CD14-positive monocyte (primary cell): ENCODE measurements around the gene SIRPB2. TPM values are rescaled to one million over a fixed set of nuclear protein-coding genes. Genes with fewer than 3 reads are reported as not detected.
A peak's percentile ranks its signal among the peaks of the same experiment; 100 is the strongest.

Experiments
- DNase-seq, 3 donors: peaks; one replicate each; pipeline ENCODE4 v3.0.0-alpha.2; 2011 to 2022
- H2AFZ ChIP-seq: 2 replicates; pipeline ENCODE4 v1.6.0; 2012; ENCODE audit warnings: mild to moderate bottlenecking, low read depth, low read length, inconsistent platforms; ENCODE audit not compliant: insufficient read depth, poor library complexity, severe bottlenecking
- H3K27ac ChIP-seq, 2 donors: 1 replicate in 1 of 2; 2 replicates in 1 of 2; pipeline ENCODE4 v1.5.1; 2012 to 2013; ENCODE audit warnings: low read length in 2 of 2, control low read depth in 1 of 2, inconsistent platforms in 1 of 2, low read depth in 1 of 2, mild to moderate bottlenecking in 1 of 2
- H3K27me3 ChIP-seq, 2 donors: one replicate each; pipeline versions ENCODE4 v1.6.0 to v1.6.1; 2011 to 2013; ENCODE audit warnings: low read length in 2 of 2; ENCODE audit not compliant: control insufficient read depth in 2 of 2, insufficient read depth in 2 of 2
- H3K36me3 ChIP-seq, 2 donors: replicated peaks in 1 of 2; 1 replicate in 1 of 2; 2 replicates in 1 of 2; pipeline versions ENCODE4 v1.5.1 to v1.6.1; 2012 to 2013; ENCODE audit warnings: low read length in 2 of 2, control low read depth in 1 of 2, inconsistent platforms in 1 of 2, mild to moderate bottlenecking in 1 of 2; ENCODE audit not compliant: insufficient read depth in 2 of 2, control insufficient read depth in 1 of 2
- H3K4me1 ChIP-seq, 2 donors: 1 replicate in 1 of 2; 2 replicates in 1 of 2; pipeline versions ENCODE4 v1.5.1 to v1.6.1; 2012 to 2013; ENCODE audit warnings: low read length in 2 of 2, control low read depth in 1 of 2, inconsistent platforms in 1 of 2, mild to moderate bottlenecking in 1 of 2, moderate library complexity in 1 of 2; ENCODE audit not compliant: insufficient read depth in 2 of 2, control insufficient read depth in 1 of 2
- H3K4me2 ChIP-seq: replicated peaks from 2 replicates; pipeline ENCODE3; 2012; ENCODE audit warnings: low read length, moderate library complexity, mild to moderate bottlenecking; ENCODE audit not compliant: poor library complexity, severe bottlenecking; ENCODE audit errors: extremely low read depth
- H3K4me3 ChIP-seq, 3 experiments: fragments of 200-600 bp in 1 of 3; sonication (generic) in 1 of 3; replicated peaks in 1 of 3; 1 replicate in 2 of 3; 2 replicates in 1 of 3; pipeline ENCODE4 v1.5.1; 2011 to 2013; ENCODE audit warnings: low read length in 3 of 3, mild to moderate bottlenecking in 3 of 3, control low read depth in 2 of 3, low read depth in 2 of 3, inconsistent platforms in 1 of 3, moderate library complexity in 1 of 3
- H3K79me2 ChIP-seq: 2 replicates; pipeline ENCODE4 v1.6.0; 2012; ENCODE audit warnings: mild to moderate bottlenecking, control low read depth, inconsistent platforms, low read length, moderate library complexity; ENCODE audit not compliant: insufficient read depth
- H3K9ac ChIP-seq: 2 replicates; pipeline ENCODE4 v1.6.0; 2017; ENCODE audit warnings: low read length, mild to moderate bottlenecking; ENCODE audit not compliant: insufficient read depth, poor library complexity, severe bottlenecking
- H3K9me3 ChIP-seq, 2 donors: replicated peaks in 1 of 2; 1 replicate in 1 of 2; 2 replicates in 1 of 2; pipeline versions ENCODE4 v1.5.1 to v1.6.1; 2012 to 2013; ENCODE audit warnings: low read length in 2 of 2, control low read depth in 1 of 2; ENCODE audit not compliant: control insufficient read depth in 1 of 2, insufficient read depth in 1 of 2
- H4K20me1 ChIP-seq: 2 replicates; pipeline ENCODE4 v1.6.0; 2012; ENCODE audit warnings: mild to moderate bottlenecking, low read length, control low read depth, moderate library complexity; ENCODE audit not compliant: insufficient read depth
- H3K27ac Mint-ChIP-seq, 7 donors: one replicate each; pipeline ENCODE4 v1.8.0; 2020; ENCODE audit warnings: mild to moderate bottlenecking in 7 of 7, mixed read lengths in 7 of 7, moderate library complexity in 6 of 7, inconsistent platforms in 2 of 7
- H3K27me3 Mint-ChIP-seq, 3 donors: one replicate each; pipeline ENCODE4 v1.8.0; 2021 to 2022; ENCODE audit warnings: low read depth in 3 of 3, mild to moderate bottlenecking in 3 of 3, mixed read lengths in 3 of 3, moderate library complexity in 3 of 3, inconsistent platforms in 1 of 3
- H3K36me3 Mint-ChIP-seq, 2 donors: one replicate each; pipeline ENCODE4 v1.8.0; 2020; ENCODE audit warnings: mixed read lengths in 2 of 2, inconsistent platforms in 1 of 2, mild to moderate bottlenecking in 1 of 2
- H3K4me1 Mint-ChIP-seq: one replicate; pipeline ENCODE4 v1.8.0; 2020; ENCODE audit warnings: mild to moderate bottlenecking, mixed read lengths
- H3K4me3 Mint-ChIP-seq, 2 donors: one replicate each; pipeline ENCODE4 v1.8.0; 2020; ENCODE audit warnings: mild to moderate bottlenecking in 2 of 2, mixed read lengths in 2 of 2, moderate library complexity in 1 of 2
- H3K9me3 Mint-ChIP-seq, 7 donors: one replicate each; pipeline ENCODE4 v1.8.0; 2020 to 2022; ENCODE audit warnings: mixed read lengths in 7 of 7, mild to moderate bottlenecking in 6 of 7, moderate library complexity in 6 of 7, inconsistent platforms in 2 of 7
- CTCF ChIP-seq: fragments of 200-600 bp; IDR thresholded peaks from one replicate; pipeline ENCODE4 v1.8.0; 2022; ENCODE audit warnings: antibody characterized with exemption, mild to moderate bottlenecking
- WGBS: methylation state at CpG from one replicate; pipeline ENCODE4 v1.1.5; 2013; ENCODE audit warnings: missing lambda C conversion rate; ENCODE audit not compliant: insufficient coverage; 5-methylcytosine and 5-hydroxymethylcytosine counted together
- intact Hi-C, 2 donors: fragments of 100-400 bp; cut with micrococcal nuclease; formaldehyde crosslinking; loops; one replicate each; pipeline versions ENCODE4 v1.15.0 to v1.15.1; 2023
- polyA plus RNA-seq, 3 donors: library from polyadenylated mRNA; depleted of rRNA in 1 of 3; unstranded in 2 of 3; stranded (reverse) in 1 of 3; fragments of 300-500 nt in 2 of 3; fragments of >200 nt in 1 of 3; fragmentation: Illumina TruSeq in 2 of 3; gene quantifications; 1 replicate in 2 of 3; 2 replicates in 1 of 3; pipeline ENCODE4 v1.2.3, GENCODE V29; 2012 to 2021

Gene SIRPB2
- polyA plus RNA-seq, 3 donors = 81.5 to 174 (median 92.8) TPM

- Histone ChIP-seq H3K4me1 (peaks cover 0 to 4% of the 10 kb centered on the region in 2 donors), H3K9me3 (peaks cover 8 to 10% of the 10 kb centered on the region in 2 donors), H3K9ac (no peak overlapping the region), H3K36me3 (peaks cover 0 to 7% of the 10 kb centered on the region in 2 donors), H3K27me3 (no peaks in the 10 kb centered on the region), H3K27ac (no peak overlapping the region), H3K4me2 (no peak overlapping the region), H4K20me1 (no peaks in the 10 kb centered on the region), H2AFZ (no peak overlapping the region), H3K4me3 (no peak overlapping the region), H3K79me2 (no peaks in the 10 kb centered on the region)
- H3K4me3 Mint-ChIP-seq = no peak overlapping the region
- TF ChIP-seq CTCF = peak; percentile 69
- intact Hi-C loops = loop anchor here in 1 of 2 donors (10.0 kb wide), 1 partner anchor 266 kb away; no protein-coding TSS in a partner anchor
- peaks cover 8 to 16% of the 10 kb centered on the region in 2 donors for H3K36me3 Mint-ChIP-seq
- WGBS = 2% methylated on average over 6 of the region's 9 CpGs
- no peak overlapping the region for H3K27ac Mint-ChIP-seq
- peak in 2 of 3 donors; percentile 39 to 61 for DNase-seq
- H3K9me3 Mint-ChIP-seq = peaks cover 4 to 13% (median 10%) of the 10 kb centered on the region in 7 donors
- H3K4me1 Mint-ChIP-seq = peaks cover 6% of the 10 kb centered on the region
- H3K27me3 Mint-ChIP-seq = peaks cover 2 to 9% (median 4%) of the 10 kb centered on the region in 3 donors
These were observed 18.0 kb upstream of the SIRPB2 start for GRCh38 chr20:1509237-1509636.

GRCh38 chr20:1508574-1508973 is 17.4 kb upstream of the SIRPB2 start:
- Histone ChIP-seq H3K79me2 (no peaks in the 10 kb centered on the region), H3K4me1 (peaks cover 4% of the 10 kb centered on the region in 2 donors), H3K4me2 (no peak overlapping the region), H3K9me3 (peaks cover 8 to 10% of the 10 kb centered on the region in 2 donors), H2AFZ (no peak overlapping the region), H3K36me3 (peaks cover 0 to 7% of the 10 kb centered on the region in 2 donors), H3K27me3 (no peaks in the 10 kb centered on the region), H3K4me3 (no peak overlapping the region), H4K20me1 (no peaks in the 10 kb centered on the region), H3K9ac (no peak overlapping the region), H3K27ac (no peak overlapping the region)
- DNase-seq = no peak
- intact Hi-C loops = loop anchor here in 1 of 2 donors (10.0 kb wide), 1 partner anchor 266 kb away; no protein-coding TSS in a partner anchor
- peaks cover 4 to 13% (median 9%) of the 10 kb centered on the region in 7 donors for H3K9me3 Mint-ChIP-seq
- H3K27me3 Mint-ChIP-seq = peaks cover 2 to 9% (median 4%) of the 10 kb centered on the region in 3 donors
- peaks cover 6% of the 10 kb centered on the region for H3K4me1 Mint-ChIP-seq
- no peak overlapping the region for H3K27ac Mint-ChIP-seq
- no peak for TF ChIP-seq CTCF
- H3K4me3 Mint-ChIP-seq = no peak overlapping the region
- H3K36me3 Mint-ChIP-seq = peaks cover 5 to 12% of the 10 kb centered on the region in 2 donors
